ENCODE results near the gene PCGF3. TPM values are rescaled to one million over a fixed set of nuclear protein-coding genes. Genes with fewer than 3 reads are reported as not detected.

Gene PCGF3
- total and polyA plus RNA-seq, 9 of the 15 experiments (the other 6 are each of a cell fraction or from before 2014, with no cell fraction given): 2.6 to 46.1 (median 20.3) TPM

- Histone ChIP-seq H3K79me2 (ENCODE audit: control insufficient read depth, insufficient read depth, low read length) (peaks cover 24% of the 10 kb centered on the region), H3K9me3 (replicated peaks; ENCODE audit: control insufficient read depth, insufficient read depth, low read depth, low read length) (no peaks in the 10 kb centered on the region), H3K4me2 (ENCODE audit: insufficient read depth, low read length) (peak overlapping the region; percentile 69), H3K27ac (ENCODE audit: extremely low read depth, low read depth, low read length) (peak overlapping the region; percentile 74), H3K9me1 (ENCODE audit: control insufficient read depth, insufficient read depth, low read length) (peaks cover 4% of the 10 kb centered on the region), H3K36me3 (ENCODE audit: control insufficient read depth, insufficient read depth, low read length) (0 out of 3 replicates have a peak, but pooled peaks cover 4% of the 10 kb centered on the region), H3K27me3 (ENCODE audit: control insufficient read depth in 2 of 2, insufficient read depth in 2 of 2, low read length in 2 of 2) (no peaks in the 10 kb centered on the region), H2AFZ (ENCODE audit: low read depth, low read length) (peak overlapping the region; percentile 83; the same call in 1 of the 2 replicates), H4K20me1 (replicated peaks; ENCODE audit: control insufficient read depth, insufficient read depth, low read length) (no peaks in the 10 kb centered on the region), H3K4me3 (no peak overlapping the region), H3K4me1 (replicated peaks in 1 of 2; ENCODE audit: control insufficient read depth in 2 of 2, insufficient read depth in 2 of 2, low read length in 2 of 2) (peaks cover 29 to 86% of the 10 kb centered on the region in 2 experiments; a peak in 4 of 5 replicates), H3K9ac (ENCODE audit: insufficient read depth in 1 of 2, low read depth in 2 of 2, low read length in 2 of 2) (peak overlapping the region; percentile 63 to 81)
- TF ChIP-seq MNT (conservative IDR thresholded peaks at IDR 0.05) (no peak), CREB1 (IDR thresholded peaks at IDR 0.05) (no peak), CREB1 (CRISPR knock-in tag; IDR thresholded peaks at IDR 0.05) (no peak), ETS1 (conservative IDR thresholded peaks at IDR 0.05; ENCODE audit: control insufficient read depth, low read depth, low read length) (0 out of 2 replicates have a peak, but pooled peaks have one; percentile 34)
- ChIA-PET CTCF (ENCODE audit: low intra/inter-chr PET ratio) (no interaction called here), POLR2A (interaction anchor here (0.6 to 1.4 kb wide), 3 partner anchors 7 to 290 kb away, joined by 3 read pairs; no protein-coding TSS in a partner anchor)
- FAIRE-seq (no peak), DNase-seq (ENCODE audit: extremely low read depth in 1 of 4, low spot score in 3 of 4) (no peak), ATAC-seq (no peak)
- 60% methylated on average over 3 of the region's 10 CpGs for WGBS (ENCODE audit: insufficient coverage, low coverage, missing lambda C conversion rate)
- BruUV-seq (replicated peaks): no TSS peak
- intact Hi-C loops (cut with micrococcal nuclease) (no loop called here), in situ Hi-C loops (cut with MboI) (no loop called here)
Measured at GRCh38 chr4:703336-704197, 2.1 kb upstream of the PCGF3 start.

All from K562 (cell line).